ENCODE results near the gene MTMR4. TPM values are rescaled to one million over a fixed set of nuclear protein-coding genes. Genes with fewer than 3 reads are reported as not detected.
A peak's percentile ranks its signal among the peaks of the same experiment; 100 is the strongest.

MTMR4 gene
- total and polyA plus RNA-seq, 3 donors from 2014 or later: 59.3 to 183 (median 146) TPM

DNA sequence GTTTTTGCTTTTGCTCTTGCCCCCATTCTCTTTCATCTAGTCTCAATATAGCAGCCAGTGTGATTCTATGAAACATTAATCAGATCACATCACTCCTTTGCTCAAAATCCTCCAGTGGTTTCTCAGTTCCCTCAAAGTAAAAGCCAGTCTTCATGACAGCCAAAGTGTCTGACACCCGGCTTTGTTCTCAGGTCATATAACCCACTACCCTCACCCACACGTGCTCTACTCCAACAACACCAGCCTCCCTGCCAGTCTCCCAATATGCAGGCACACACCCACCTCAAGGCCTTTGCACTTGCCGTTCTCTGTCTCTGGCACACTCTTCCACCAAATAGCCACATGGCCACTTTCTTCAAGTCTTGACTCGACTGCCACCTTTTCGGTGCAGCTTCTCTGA lies 4.4 kb downstream of the MTMR4 start:
- H3K4me3 ChIP-seq: no peak overlapping the region
- 88 to 93% methylated on average over 5 of the region's 5 CpGs for WGBS, 2 donors
- TF ChIP-seq POLR2A (IDR thresholded peaks at IDR 0.05): no peak
- TF ChIP-seq, protein P1, sequence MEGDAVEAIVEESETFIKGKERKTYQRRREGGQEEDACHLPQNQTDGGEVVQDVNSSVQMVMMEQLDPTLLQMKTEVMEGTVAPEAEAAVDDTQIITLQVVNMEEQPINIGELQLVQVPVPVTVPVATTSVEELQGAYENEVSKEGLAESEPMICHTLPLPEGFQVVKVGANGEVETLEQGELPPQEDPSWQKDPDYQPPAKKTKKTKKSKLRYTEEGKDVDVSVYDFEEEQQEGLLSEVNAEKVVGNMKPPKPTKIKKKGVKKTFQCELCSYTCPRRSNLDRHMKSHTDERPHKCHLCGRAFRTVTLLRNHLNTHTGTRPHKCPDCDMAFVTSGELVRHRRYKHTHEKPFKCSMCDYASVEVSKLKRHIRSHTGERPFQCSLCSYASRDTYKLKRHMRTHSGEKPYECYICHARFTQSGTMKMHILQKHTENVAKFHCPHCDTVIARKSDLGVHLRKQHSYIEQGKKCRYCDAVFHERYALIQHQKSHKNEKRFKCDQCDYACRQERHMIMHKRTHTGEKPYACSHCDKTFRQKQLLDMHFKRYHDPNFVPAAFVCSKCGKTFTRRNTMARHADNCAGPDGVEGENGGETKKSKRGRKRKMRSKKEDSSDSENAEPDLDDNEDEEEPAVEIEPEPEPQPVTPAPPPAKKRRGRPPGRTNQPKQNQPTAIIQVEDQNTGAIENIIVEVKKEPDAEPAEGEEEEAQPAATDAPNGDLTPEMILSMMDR (IDR thresholded peaks at IDR 0.05): no peak
- H3K4me1 ChIP-seq: peaks cover 16% of the 10 kb centered on the region
- no peaks in the 10 kb centered on the region for H3K9me3 ChIP-seq
- no peaks in the 10 kb centered on the region for H3K36me3 ChIP-seq (ENCODE audit: low read depth, missing control alignments)
- no peak overlapping the region for H3K27ac ChIP-seq
- H3K27me3 ChIP-seq: no peaks in the 10 kb centered on the region
- DNase-seq: no peak
- intact Hi-C loops (cut with DNase I; ENCODE audit: low total_unique reads): no loop called here

DNA sequence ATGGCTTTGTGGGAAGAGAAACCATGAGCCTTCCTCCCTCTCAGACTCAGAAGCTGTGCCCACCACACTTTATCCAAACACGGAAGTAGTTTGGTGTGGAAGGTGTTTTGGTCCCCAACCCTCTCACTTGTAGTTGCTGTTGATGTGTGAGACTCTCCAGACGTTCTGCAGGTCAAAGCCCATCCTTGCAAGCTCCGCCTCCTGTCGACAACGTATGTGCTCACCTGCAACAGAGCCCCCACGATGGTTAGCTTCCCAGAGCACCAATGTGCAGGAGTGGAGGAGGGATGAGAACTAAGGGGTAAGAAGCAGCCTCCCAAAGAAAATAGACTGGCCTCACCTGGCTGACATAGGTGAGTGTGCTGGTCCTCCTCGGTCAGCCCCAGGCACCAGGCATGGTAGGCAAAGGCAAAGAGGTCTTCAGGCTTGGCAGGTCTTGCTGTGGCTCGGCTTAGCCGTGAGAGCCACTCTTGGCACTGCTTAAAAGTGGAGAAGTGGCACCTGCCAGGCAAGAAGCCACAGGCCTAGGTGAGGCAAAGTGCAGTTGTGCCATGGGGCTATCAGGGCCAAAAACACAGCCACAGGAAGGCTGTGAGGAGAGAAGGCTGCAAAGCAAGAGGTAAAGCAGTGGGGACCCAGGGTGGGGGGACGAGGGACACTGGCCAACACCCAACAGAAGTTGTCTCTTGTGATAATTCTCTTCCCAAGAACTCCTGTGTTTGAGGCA lies 5.9 kb downstream of the MTMR4 start:
- no peaks in the 10 kb centered on the region for H3K36me3 ChIP-seq (ENCODE audit: low read depth, missing control alignments)
- no peak overlapping the region for H3K4me3 ChIP-seq
- intact Hi-C loops (cut with DNase I; ENCODE audit: low total_unique reads): no loop called here
- no peak overlapping the region for H3K27ac ChIP-seq
- H3K4me1 ChIP-seq: peaks cover 21% of the 10 kb centered on the region
- WGBS, 2 donors: 80 to 81% methylated on average over 8 to 10 of the region's 10 CpGs
- no peak for TF ChIP-seq POLR2A (IDR thresholded peaks at IDR 0.05)
- TF ChIP-seq, protein P1 (IDR thresholded peaks at IDR 0.05): no peak
- H3K9me3 ChIP-seq: no peaks in the 10 kb centered on the region
- no peaks in the 10 kb centered on the region for H3K27me3 ChIP-seq
- no peak for DNase-seq

DNA sequence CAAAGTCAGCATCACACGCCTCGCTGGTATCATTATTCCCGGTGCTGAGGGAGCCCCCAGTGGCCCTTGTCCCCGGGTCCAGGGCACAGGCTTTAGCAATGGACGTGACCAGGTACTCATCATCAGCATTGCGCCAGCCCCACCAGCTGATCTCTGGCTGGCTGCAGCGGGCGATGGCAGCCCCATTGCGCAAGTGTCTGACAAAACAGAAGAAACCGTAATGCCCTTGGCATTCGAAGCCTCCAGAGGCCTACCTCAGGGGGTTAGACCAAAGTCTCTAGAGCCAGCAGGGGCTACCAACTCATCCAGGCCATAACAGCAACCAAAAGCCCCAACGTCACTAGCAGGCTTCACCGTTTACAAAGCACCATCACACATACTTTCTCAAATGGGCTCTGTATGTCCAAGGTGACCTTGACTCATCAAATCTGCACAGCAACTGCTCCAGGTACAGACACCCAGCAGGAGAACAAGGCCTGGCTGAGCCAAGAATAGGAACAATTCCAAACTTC lies 7.3 kb downstream of the MTMR4 start:
- intact Hi-C loops (cut with DNase I; ENCODE audit: low total_unique reads): no loop called here
- TF ChIP-seq, protein P1 (IDR thresholded peaks at IDR 0.05): no peak
- TF ChIP-seq POLR2A (IDR thresholded peaks at IDR 0.05): no peak
- no peaks in the 10 kb centered on the region for H3K36me3 ChIP-seq (ENCODE audit: low read depth, missing control alignments)
- 83 to 86% methylated on average over 8 to 13 of the region's 13 CpGs for whole genome bisulfite sequencing, 2 donors
- H3K9me3 ChIP-seq: no peaks in the 10 kb centered on the region
- H3K4me1 ChIP-seq: peaks cover 18% of the 10 kb centered on the region
- no peaks in the 10 kb centered on the region for H3K27me3 ChIP-seq
- DNase-seq: no peak
- H3K4me3 ChIP-seq: no peak overlapping the region
- H3K27ac ChIP-seq: peak overlapping the region in 1 of 2 donors; percentile 20

DNA sequence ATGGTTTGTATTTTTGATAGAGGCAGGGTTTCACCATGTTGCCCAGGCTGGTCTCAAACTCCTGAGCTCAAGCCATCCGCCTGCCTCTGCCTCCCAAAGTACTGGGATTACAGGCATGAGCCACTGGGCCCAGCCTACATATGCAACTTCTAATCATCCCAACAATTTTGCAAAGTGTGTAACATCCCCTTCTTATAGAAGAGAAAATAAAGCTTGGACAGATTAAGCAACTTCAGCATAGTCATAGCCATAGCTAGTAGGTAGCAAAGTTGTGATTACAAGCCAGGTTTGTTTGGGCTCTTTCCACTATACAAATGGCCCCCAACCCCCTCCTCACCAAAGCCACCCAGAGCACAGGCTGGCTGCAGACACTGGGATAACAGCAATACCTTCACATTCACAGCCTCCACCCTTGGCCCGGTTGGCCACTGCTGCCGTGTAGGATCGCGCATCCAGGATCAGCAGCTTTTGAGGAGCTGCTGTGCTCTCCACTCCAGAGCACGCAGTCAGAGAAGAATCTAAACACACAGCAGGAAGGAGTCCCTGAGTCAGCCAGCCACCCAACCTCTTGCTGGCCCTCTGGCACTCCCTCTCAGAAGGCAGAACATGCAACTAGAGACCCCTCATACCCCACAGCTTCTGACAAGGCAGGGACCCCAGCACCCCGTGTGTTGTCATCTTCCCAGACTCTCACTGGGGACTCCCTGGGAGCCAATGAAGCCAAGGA lies 7.9 kb downstream of the MTMR4 start:
- Histone ChIP-seq H3K27me3 (no peaks in the 10 kb centered on the region), H3K4me1 (peaks cover 24% of the 10 kb centered on the region), H3K4me3 (no peak overlapping the region), H3K36me3 (ENCODE audit: low read depth, missing control alignments) (no peaks in the 10 kb centered on the region), H3K27ac (peak overlapping the region; percentile 9 to 20), H3K9me3 (no peaks in the 10 kb centered on the region)
- intact Hi-C loops (cut with DNase I; ENCODE audit: low total_unique reads): no loop called here
- no peak for DNase-seq
- WGBS, 2 donors: 88 to 100% methylated on average over 1 to 7 of the region's 7 CpGs
- TF ChIP-seq, protein P1 (IDR thresholded peaks at IDR 0.05): no peak
- TF ChIP-seq POLR2A (IDR thresholded peaks at IDR 0.05): no peak

Measured in testis (tissue), 3 donors.